HUES6 (cell line): ENCODE data around the gene UGT1A6.

Source experiments
- H3K27ac ChIP-seq: 2 replicates; pipeline ENCODE4 v1.7.0; 2013; ENCODE audit warnings: low read depth, mild to moderate bottlenecking, low read length, inconsistent platforms
- H3K27me3 ChIP-seq: 2 replicates; pipeline ENCODE4 v1.6.1; 2013; ENCODE audit warnings: low read length; ENCODE audit not compliant: control insufficient read depth, insufficient read depth
- H3K36me3 ChIP-seq: 2 replicates; pipeline ENCODE4 v1.6.1; 2013; ENCODE audit warnings: low read length; ENCODE audit not compliant: control insufficient read depth, insufficient read depth
- H3K4me1 ChIP-seq: 2 replicates; pipeline ENCODE4 v1.6.1; 2013; ENCODE audit warnings: low read length; ENCODE audit not compliant: control insufficient read depth, insufficient read depth
- H3K4me3 ChIP-seq: 2 replicates; pipeline ENCODE4 v1.5.1; 2013; ENCODE audit warnings: low read depth, low read length
- H3K9ac ChIP-seq: one replicate; pipeline ENCODE4 v1.6.1; 2013; ENCODE audit warnings: mild to moderate bottlenecking, low read length
- H3K9me3 ChIP-seq: 2 replicates; pipeline ENCODE4 v1.6.1; 2013; ENCODE audit warnings: low read depth, low read length; ENCODE audit not compliant: control insufficient read depth, insufficient read depth

The UGT1A6 gene

DNA sequence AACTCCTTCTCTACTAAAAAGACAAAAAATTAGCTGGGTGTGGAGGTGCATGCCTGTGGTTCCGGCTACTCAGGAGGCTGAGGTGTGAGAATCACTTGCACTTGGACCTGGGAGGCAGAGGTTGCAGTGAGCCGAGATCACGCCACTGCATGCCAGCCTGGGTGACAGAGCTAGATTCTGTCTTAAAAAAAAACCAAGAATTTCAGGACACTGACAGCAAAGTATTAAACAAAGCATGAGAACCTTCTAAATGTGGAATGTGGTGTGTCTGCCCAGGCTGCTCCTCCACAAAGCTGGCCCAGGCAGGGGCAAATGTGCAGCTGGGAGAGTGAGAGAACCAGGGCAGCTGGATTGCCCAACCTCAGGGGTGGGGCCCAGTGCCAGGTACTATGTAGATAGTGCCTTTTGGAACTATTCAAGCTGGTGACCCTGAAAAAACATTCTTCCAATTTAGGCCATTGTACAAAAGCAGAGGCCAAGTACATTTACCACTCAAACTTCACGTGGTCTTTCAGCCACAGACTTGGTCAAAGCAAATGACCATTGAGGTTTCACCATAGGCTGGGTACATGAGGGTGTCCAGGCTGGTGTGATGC, 13.3 kb downstream of the UGT1A6 start:
- no peaks in the 10 kb centered on the region for H3K36me3 ChIP-seq
- no peak overlapping the region for H3K4me3 ChIP-seq
- no peak overlapping the region for H3K27ac ChIP-seq
- H3K9ac ChIP-seq = no peak overlapping the region
- H3K9me3 ChIP-seq = no peaks in the 10 kb centered on the region
- H3K27me3 ChIP-seq = no peaks in the 10 kb centered on the region
- peaks cover under 1% of the 10 kb centered on the region; the same call in 1 of the 2 replicates for H3K4me1 ChIP-seq

DNA sequence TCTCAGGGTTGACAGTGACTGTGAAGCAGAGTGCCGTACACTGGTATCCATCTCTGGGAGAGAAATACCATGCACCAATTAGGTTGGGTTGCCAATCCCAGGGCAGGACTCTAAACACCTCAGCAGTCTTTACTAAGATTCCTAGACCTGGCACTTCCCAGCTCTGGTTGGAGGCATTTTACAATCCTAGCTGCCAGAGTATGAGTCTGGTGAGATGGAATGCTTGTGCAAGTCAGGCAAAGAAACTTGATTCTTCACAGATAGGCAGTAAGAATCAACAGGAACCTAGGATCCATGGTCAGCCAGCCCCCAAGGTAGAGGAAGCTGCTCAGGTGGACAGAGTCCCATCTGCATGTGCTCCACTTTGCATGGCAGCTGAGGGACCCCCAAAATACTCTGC, 14.0 kb downstream of the UGT1A6 start:
- Histone ChIP-seq H3K4me1 (peaks cover 3% of the 10 kb centered on the region; the same call in 1 of the 2 replicates), H3K36me3 (no peaks in the 10 kb centered on the region), H3K9me3 (no peaks in the 10 kb centered on the region), H3K27me3 (no peaks in the 10 kb centered on the region), H3K9ac (no peak overlapping the region), H3K27ac (no peak overlapping the region), H3K4me3 (no peak overlapping the region)

DNA sequence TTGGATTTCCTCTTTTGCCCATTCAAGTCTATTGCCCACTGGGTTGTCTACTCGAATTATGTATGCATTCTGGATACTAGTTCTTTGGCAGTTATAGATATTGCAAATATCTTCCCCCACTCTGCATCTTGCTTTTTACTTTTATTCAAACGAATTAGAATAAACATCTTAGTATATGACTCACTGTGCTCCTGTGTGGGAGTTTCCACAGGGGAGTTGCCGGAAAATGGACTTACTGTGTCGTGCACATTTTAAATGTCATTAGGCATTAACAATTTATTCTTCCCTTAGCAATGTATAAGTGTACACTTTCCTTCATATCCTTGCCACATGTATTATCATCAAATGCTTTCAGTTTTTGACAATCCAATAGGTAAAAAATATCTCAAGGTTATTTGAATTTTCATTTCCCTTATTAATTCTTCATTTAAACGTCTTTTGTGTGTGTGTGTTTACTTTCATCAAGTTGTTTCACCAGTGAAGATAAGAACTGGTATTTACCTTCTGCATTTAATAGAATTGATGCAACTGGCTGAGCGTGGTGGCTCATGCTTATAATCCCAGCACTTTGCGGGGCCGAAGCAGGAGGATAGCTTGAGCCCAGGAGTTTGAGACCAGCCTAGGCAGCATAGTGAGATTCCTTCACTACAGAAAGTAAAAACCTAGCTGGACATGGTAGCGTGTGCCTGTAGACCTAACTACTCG, 15.4 kb downstream of the UGT1A6 start:
- H3K27ac ChIP-seq = no peak overlapping the region
- H3K4me1 ChIP-seq = peaks cover 3% of the 10 kb centered on the region; the same call in 1 of the 2 replicates
- H3K9ac ChIP-seq = no peak overlapping the region
- no peaks in the 10 kb centered on the region for H3K27me3 ChIP-seq
- H3K36me3 ChIP-seq = no peaks in the 10 kb centered on the region
- no peak overlapping the region for H3K4me3 ChIP-seq
- H3K9me3 ChIP-seq = no peaks in the 10 kb centered on the region

DNA sequence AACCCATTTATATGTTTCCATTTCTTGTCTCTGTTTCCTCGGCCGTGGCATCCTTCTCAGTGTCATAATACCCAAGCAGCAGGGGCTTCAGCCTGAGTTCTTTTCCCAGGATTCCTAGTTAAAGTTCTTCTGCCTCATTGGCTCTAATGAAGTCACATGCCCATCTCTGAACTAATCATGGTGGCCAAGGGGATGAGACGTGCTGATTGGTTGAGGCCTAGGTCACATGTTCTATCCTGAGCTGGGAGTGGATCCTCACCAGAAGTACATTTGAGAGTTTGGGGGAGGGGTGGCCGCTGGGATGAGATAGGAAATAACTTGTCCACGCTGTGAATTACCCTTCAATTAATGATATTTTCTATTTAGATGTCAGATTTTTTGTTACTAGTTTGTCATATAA, 16.3 kb downstream of the UGT1A6 start:
- H3K4me3 ChIP-seq = no peak overlapping the region
- no peak overlapping the region for H3K27ac ChIP-seq
- H3K9ac ChIP-seq = no peak overlapping the region
- H3K36me3 ChIP-seq = no peaks in the 10 kb centered on the region
- H3K27me3 ChIP-seq = no peaks in the 10 kb centered on the region
- no peaks in the 10 kb centered on the region for H3K9me3 ChIP-seq
- H3K4me1 ChIP-seq = peaks cover 3% of the 10 kb centered on the region; the same call in 1 of the 2 replicates

DNA sequence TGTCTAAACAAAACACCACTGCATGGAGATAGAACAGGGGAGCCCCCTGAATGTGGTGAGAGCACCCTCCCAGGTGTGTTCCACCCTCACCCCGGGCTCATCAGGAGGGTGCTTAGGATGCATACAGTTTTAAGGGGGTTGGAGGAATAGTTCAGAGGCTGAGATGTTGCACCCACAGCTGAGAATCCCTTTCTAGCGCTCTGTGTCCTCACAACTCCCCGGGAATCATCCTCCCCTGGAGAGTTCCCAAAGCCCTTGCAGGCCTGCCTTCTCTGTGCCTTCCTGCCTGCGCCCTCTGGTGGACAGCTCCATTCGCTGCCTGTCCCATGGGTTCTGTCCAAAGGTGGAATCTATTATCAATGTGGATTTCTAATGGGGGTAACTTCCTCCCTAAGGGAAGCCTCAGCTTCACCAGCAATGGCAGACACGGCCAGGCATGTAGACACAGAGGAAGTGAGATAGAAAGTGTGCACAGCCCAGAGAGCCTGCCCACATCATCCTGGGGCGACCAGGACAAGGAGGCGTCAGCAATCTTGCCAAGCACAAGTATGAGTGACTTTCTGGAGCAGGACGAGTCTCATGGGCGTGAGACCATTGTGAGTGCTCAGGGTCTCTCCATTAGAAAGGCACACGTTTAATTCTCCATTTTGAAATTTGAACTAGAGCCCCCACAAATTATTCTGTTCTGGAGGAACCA, 18.8 kb downstream of the UGT1A6 start:
- H3K9ac ChIP-seq = no peak overlapping the region
- H3K4me3 ChIP-seq = no peak overlapping the region
- no peak overlapping the region for H3K27ac ChIP-seq
- H3K27me3 ChIP-seq = no peaks in the 10 kb centered on the region
- peaks cover 3% of the 10 kb centered on the region; the same call in 1 of the 2 replicates for H3K4me1 ChIP-seq
- no peaks in the 10 kb centered on the region for H3K36me3 ChIP-seq
- no peaks in the 10 kb centered on the region for H3K9me3 ChIP-seq

DNA sequence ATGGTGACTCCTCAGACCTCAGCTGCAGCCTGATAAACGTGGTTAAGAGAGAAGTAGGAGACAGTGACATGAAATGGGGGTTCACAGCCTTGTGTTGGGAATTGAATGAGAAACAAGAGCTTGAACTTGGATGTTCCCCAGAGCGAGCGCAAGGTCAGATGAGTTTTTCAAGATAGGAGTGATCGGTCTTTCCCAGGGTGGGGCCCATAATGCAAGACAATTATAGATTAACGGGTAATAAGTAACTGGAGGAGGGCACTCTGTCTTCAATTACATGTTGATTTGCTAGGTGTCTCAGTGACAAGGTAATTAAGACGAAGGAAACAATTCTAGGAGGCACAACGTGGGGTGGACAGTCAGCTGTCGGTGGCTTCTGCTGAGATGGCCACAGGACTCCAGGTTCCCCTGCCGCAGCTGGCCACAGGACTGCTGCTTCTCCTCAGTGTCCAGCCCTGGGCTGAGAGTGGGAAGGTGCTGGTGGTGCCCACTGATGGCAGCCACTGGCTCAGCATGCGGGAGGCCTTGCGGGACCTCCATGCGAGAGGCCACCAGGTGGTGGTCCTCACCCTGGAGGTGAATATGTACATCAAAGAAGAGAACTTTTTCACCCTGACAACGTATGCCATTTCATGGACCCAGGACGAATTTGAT, 20.0 kb downstream of the UGT1A6 start, which contains the start of gene UGT1A5:
TSS of gene UGT1A5 (plus strand) at position 297 of the 651 bp plus-strand sequence. CDS start at position 382, 85 bp downstream.
- Histone ChIP-seq H3K4me1 (peaks cover 3% of the 10 kb centered on the region; the same call in 1 of the 2 replicates), H3K9me3 (no peaks in the 10 kb centered on the region), H3K4me3 (no peak within 1 kb of the TSS), H3K36me3 (no peaks in the 10 kb centered on the region), H3K9ac (no peak within 1 kb of the TSS), H3K27me3 (no peaks in the 10 kb centered on the region), H3K27ac (no peak within 1 kb of the TSS)

DNA sequence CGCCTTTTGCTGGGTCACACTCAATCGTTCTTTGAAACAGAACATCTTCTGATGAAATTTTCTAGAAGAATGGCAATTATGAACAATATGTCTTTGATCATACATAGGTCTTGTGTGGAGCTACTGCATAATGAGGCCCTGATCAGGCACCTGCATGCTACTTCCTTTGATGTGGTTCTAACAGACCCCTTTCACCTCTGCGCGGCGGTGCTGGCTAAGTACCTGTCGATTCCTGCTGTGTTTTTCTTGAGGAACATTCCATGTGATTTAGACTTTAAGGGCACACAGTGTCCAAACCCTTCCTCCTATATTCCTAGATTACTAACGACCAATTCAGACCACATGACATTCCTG, 20.5 kb downstream of the UGT1A6 start:
- H3K4me3 ChIP-seq = no peak overlapping the region
- H3K36me3 ChIP-seq = no peaks in the 10 kb centered on the region
- H3K9ac ChIP-seq = no peak overlapping the region
- no peaks in the 10 kb centered on the region for H3K9me3 ChIP-seq
- H3K27me3 ChIP-seq = no peaks in the 10 kb centered on the region
- no peak overlapping the region for H3K27ac ChIP-seq
- peaks cover 3% of the 10 kb centered on the region; the same call in 1 of the 2 replicates for H3K4me1 ChIP-seq

DNA sequence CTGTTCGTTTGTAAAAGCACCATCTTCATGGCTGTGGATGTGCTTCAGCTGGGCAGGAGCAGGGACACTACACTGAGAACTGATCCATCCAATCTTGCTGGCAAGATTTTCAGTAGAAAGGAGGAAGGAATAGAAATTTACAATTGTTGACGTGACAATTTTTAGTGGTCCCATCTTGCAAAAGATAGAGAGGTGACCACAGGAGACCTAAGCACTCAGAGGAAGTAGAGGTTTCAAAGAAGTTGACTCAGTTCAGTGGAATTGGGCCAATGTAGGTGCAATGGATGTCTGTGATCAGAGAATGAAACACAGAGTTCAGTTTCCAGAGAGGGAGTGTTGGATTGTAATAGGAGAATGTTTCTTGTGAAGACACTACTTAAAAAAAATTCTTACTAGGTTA, 21.4 kb downstream of the UGT1A6 start:
- Histone ChIP-seq H3K9ac (no peak overlapping the region), H3K9me3 (no peaks in the 10 kb centered on the region), H3K27ac (no peak overlapping the region), H3K4me3 (no peak overlapping the region), H3K4me1 (peaks cover 3% of the 10 kb centered on the region; the same call in 1 of the 2 replicates), H3K36me3 (no peaks in the 10 kb centered on the region), H3K27me3 (no peaks in the 10 kb centered on the region)

DNA sequence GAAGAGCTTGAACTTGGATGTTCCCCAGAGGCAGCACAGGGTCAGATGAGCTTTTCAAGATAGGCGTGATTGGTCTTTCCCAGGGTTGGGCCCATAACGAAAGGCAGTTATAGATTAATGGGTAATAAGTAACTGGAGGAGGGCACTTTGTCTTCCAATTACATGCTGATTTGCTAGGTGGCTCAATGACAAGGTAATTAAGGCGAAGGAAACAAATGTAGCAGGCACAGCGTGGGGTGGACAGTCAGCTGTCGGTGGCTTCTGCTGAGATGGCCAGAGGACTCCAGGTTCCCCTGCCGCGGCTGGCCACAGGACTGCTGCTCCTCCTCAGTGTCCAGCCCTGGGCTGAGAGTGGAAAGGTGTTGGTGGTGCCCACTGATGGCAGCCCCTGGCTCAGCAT, 25.9 kb downstream of the UGT1A6 start, which contains the start of gene UGT1A4:
TSS of gene UGT1A4 (plus strand) at position 185 of the 400 bp plus-strand sequence. CDS start at position 270, 85 bp downstream.
- no peaks in the 10 kb centered on the region for H3K4me1 ChIP-seq
- no peak within 1 kb of the TSS for H3K9ac ChIP-seq
- no peaks in the 10 kb centered on the region for H3K36me3 ChIP-seq
- no peak within 1 kb of the TSS for H3K4me3 ChIP-seq
- no peak within 1 kb of the TSS for H3K27ac ChIP-seq
- H3K9me3 ChIP-seq = no peaks in the 10 kb centered on the region
- H3K27me3 ChIP-seq = no peaks in the 10 kb centered on the region

DNA sequence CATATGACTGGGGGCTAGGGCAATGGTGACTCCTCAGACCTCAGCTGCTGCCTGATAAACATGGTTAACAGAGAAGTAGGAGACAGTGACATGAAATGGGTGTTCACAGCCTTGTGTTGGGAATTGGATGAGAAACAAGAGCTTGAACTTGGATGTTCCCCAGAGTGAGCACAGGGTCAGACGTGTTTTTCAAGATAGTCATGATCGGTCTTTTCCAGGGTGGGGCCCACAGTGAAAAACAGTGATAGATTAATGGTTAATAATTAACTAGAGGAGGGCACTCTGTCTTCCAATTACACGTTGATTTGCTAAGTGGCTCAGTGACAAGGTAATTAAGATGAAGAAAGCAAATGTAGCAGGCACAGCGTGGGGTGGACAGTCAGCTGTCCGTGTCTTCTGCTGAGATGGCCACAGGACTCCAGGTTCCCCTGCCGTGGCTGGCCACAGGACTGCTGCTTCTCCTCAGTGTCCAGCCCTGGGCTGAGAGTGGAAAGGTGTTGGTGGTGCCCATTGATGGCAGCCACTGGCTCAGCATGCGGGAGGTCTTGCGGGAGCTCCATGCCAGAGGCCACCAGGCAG, 36.1 kb downstream of the UGT1A6 start, which contains the start of gene UGT1A3:
TSS of gene UGT1A3 (plus strand) at position 320 of the 579 bp plus-strand sequence. CDS start at position 405, 85 bp downstream.
- peaks cover 5% of the 10 kb centered on the region; the same call in 1 of the 2 replicates for H3K9me3 ChIP-seq
- H3K27me3 ChIP-seq = no peaks in the 10 kb centered on the region; the same call in 1 of the 2 replicates
- no peaks in the 10 kb centered on the region for H3K4me1 ChIP-seq
- H3K9ac ChIP-seq = no peak within 1 kb of the TSS
- no peak within 1 kb of the TSS for H3K27ac ChIP-seq
- no peaks in the 10 kb centered on the region for H3K36me3 ChIP-seq
- no peak within 1 kb of the TSS for H3K4me3 ChIP-seq
